ENCODE data around the gene RSPH6A. TPM values are rescaled to one million over a fixed set of nuclear protein-coding genes. Genes with fewer than 3 reads are reported as not detected.

Gene RSPH6A
- total and polyA plus RNA-seq, 2 of the 4 experiments (the other 2 are of a cell fraction) = under 0.01 to 0.09 TPM

- H3K27ac ChIP-seq (ENCODE audit: insufficient read depth, low read length) = no peak overlapping the region
- CTCF ChIA-PET = no interaction called here
- no peak overlapping the region for H4K8ac ChIP-seq (ENCODE audit: low read depth in 2 of 2, low read length in 2 of 2)
- no peak overlapping the region for H3K4me3 ChIP-seq (ENCODE audit: insufficient read depth, low read depth, low read length)
- no peaks in the 10 kb centered on the region for H3K4me1 ChIP-seq (ENCODE audit: control insufficient read depth, insufficient read depth, low read length)
- H2BK20ac ChIP-seq (ENCODE audit: low read depth, low read length) = no peak overlapping the region
- DNase-seq (no peak), ATAC-seq (ENCODE audit: low read depth) (no peak)
- H3K23ac ChIP-seq (ENCODE audit: low read depth, low read length) = no peak overlapping the region
- in situ Hi-C loops (cut with MboI; ENCODE audit: low sequenced_read_pairs) (no loop called here), intact Hi-C loops (cut with micrococcal nuclease) (no loop called here), dilution Hi-C loops (cut with HindIII; ENCODE audit: low sequenced_read_pairs, unreplicated experiment) (no loop called here)
- BruUV-seq (replicated peaks) = no TSS peak
- no peak overlapping the region for H2AK5ac ChIP-seq (ENCODE audit: low read depth, low read length)
- H3K4me2 ChIP-seq (ENCODE audit: low read depth, low read length) = no peak overlapping the region
- peaks cover 24% of the 10 kb centered on the region for H4K20me1 ChIP-seq (ENCODE audit: insufficient read depth, low read length)
- peaks cover 2% of the 10 kb centered on the region; the same call in 1 of the 2 replicates for H3K9me3 ChIP-seq (ENCODE audit: control insufficient read depth, insufficient read depth, low read length)
- no peak overlapping the region for H2BK120ac ChIP-seq (ENCODE audit: low read depth, low read length)
- POLR2A ChIA-PET (ENCODE audit: unreplicated experiment) = no interaction called here
- H4K91ac ChIP-seq (ENCODE audit: insufficient read depth, low read depth, low read length) = no peak overlapping the region
- H3K14ac ChIP-seq (replicated peaks; ENCODE audit: low read depth, low read length) = no peak overlapping the region
- H3K4ac ChIP-seq (ENCODE audit: low read depth, low read length) = no peak overlapping the region
- no peak overlapping the region for H2AK9ac ChIP-seq (replicated peaks; ENCODE audit: low read depth, low read length, poor library complexity)
- H4K5ac ChIP-seq (ENCODE audit: low read depth, low read length) = no peak overlapping the region
- TF ChIP-seq RAD21 (IDR thresholded peaks at IDR 0.05; ENCODE audit: low read length) (no peak), MAZ (IDR thresholded peaks at IDR 0.05; ENCODE audit: borderline replicate concordance, low read depth, low read length) (no peak), CTCF (conservative IDR thresholded peaks at IDR 0.05; ENCODE audit: low read depth, low read length) (no peak), MXI1 (IDR thresholded peaks at IDR 0.05; ENCODE audit: borderline replicate concordance, low read depth, low read length) (no peak), BHLHE40 (IDR thresholded peaks at IDR 0.05; ENCODE audit: low read depth, low read length) (no peak), NFE2L2 (IDR thresholded peaks at IDR 0.05; ENCODE audit: low read depth, low read length) (no peak), RCOR1 (IDR thresholded peaks at IDR 0.05; ENCODE audit: insufficient replicate concordance, low read length) (no peak), CEBPB (IDR thresholded peaks at IDR 0.05; ENCODE audit: low read depth, low read length) (no peak), USF2 (IDR thresholded peaks at IDR 0.05; ENCODE audit: low read depth, low read length) (no peak), SMC3 (IDR thresholded peaks at IDR 0.05; ENCODE audit: low read depth, low read length) (no peak), POLR2A (IDR thresholded peaks at IDR 0.05; ENCODE audit: low read depth, low read length) (no peak), MAFK (IDR thresholded peaks at IDR 0.05; ENCODE audit: low read depth, low read length) (no peak), ELK1 (IDR thresholded peaks at IDR 0.05; ENCODE audit: borderline replicate concordance, low read depth, low read length) (no peak)
- H3K18ac ChIP-seq (ENCODE audit: low read depth, low read length) = no peak overlapping the region
- WGBS, 2 experiments (ENCODE audit: extremely low coverage in 2 of 2, insufficient read length in 1 of 2) = no CpG with 5 or more reads among the region's 15 CpGs
- H2BK5ac ChIP-seq (ENCODE audit: low read depth, low read length, poor library complexity, severe bottlenecking) = no peak overlapping the region
- H3K79me1 ChIP-seq (ENCODE audit: low read depth in 1 of 2, low read length in 2 of 2) = peaks cover 26 to 44% of the 10 kb centered on the region in 2 experiments
- no peak overlapping the region for H2BK15ac ChIP-seq (ENCODE audit: low read depth, low read length)
- no peaks in the 10 kb centered on the region for H3K9me1 ChIP-seq (ENCODE audit: insufficient read depth, low read length)
- no peak overlapping the region for H3K9ac ChIP-seq (ENCODE audit: low read depth, low read length)
- no peak overlapping the region for H3K56ac ChIP-seq (ENCODE audit: extremely low read depth, insufficient read depth, low read length)
- no peak overlapping the region for H2AFZ ChIP-seq (replicated peaks; ENCODE audit: low read length, poor library complexity)
- H3K27me3 ChIP-seq (ENCODE audit: control insufficient read depth, insufficient read depth, low read length) = peaks cover 23% of the 10 kb centered on the region
- peaks cover 14% of the 10 kb centered on the region for H3K36me3 ChIP-seq (ENCODE audit: control insufficient read depth, insufficient read depth, low read length)
Measured at GRCh38 chr19:45860359-45861259, 45.5 kb upstream of the RSPH6A start.

Data from IMR-90 (cell line).